Right lobe of liver (tissue), 4 donors: ENCODE data around the gene KRTAP10-11.
"Not testable (repeated sequence)": the region's sequence is repeated elsewhere in the genome, so short reads cannot be mapped to it uniquely, and the experiment has no call there.

Experiments used
- POLR2A ChIP-seq: fragments of 450-650 bp; IDR thresholded peaks from one replicate; pipeline ENCODE4 v1.6.1; 2017; ENCODE audit warnings: antibody characterized with exemption, mild to moderate bottlenecking
- TF ChIP-seq, protein P1 (sequence below), 4 donors: fragments of 200-600 bp in 3 of 4; fragments of 450-650 bp in 1 of 4; IDR thresholded peaks; one replicate each; pipeline versions ENCODE4 v1.5.1 to v1.8.0; 2016 to 2022; ENCODE audit warnings: antibody characterized with exemption in 4 of 4, mild to moderate bottlenecking in 2 of 4
- donor health status: DM: no; HTN: no; CAD: no.
- donor health status: DM: no; HTN: no; CAD: no.
- donor health status: DM: no; HTN: yes; CAD: no.

GRCh38 chr21:44646366-44647221, at the start of gene KRTAP10-11:
- TF ChIP-seq, protein P1, sequence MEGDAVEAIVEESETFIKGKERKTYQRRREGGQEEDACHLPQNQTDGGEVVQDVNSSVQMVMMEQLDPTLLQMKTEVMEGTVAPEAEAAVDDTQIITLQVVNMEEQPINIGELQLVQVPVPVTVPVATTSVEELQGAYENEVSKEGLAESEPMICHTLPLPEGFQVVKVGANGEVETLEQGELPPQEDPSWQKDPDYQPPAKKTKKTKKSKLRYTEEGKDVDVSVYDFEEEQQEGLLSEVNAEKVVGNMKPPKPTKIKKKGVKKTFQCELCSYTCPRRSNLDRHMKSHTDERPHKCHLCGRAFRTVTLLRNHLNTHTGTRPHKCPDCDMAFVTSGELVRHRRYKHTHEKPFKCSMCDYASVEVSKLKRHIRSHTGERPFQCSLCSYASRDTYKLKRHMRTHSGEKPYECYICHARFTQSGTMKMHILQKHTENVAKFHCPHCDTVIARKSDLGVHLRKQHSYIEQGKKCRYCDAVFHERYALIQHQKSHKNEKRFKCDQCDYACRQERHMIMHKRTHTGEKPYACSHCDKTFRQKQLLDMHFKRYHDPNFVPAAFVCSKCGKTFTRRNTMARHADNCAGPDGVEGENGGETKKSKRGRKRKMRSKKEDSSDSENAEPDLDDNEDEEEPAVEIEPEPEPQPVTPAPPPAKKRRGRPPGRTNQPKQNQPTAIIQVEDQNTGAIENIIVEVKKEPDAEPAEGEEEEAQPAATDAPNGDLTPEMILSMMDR (IDR thresholded peaks at IDR 0.05), result not testable (repeated sequence)
- not testable (repeated sequence) for TF ChIP-seq POLR2A
